ENCODE measurements around the gene ASNS.
"Not testable (repeated sequence)": the region's sequence is repeated elsewhere in the genome, so short reads cannot be mapped to it uniquely, and the experiment has no call there.

The ASNS gene

GRCh38 chr7:97872025-97872669 lies at the start of gene ASNS:
Gene ASNS, minus strand, starts transcription at chr7:97872408. Its CDS starts 3,252 bp downstream, at chr7:97869156.
- peak; percentile 66 for DNase-seq

- not testable (repeated sequence) for DNase-seq
Measured at GRCh38 chr7:97921254-97921653, 49.0 kb upstream of the ASNS start.

- DNase-seq = not testable (repeated sequence)
Measured at GRCh38 chr7:97915267-97915666, 43.1 kb upstream of the ASNS start.

GRCh38 chr7:97912294-97912693 lies 40.1 kb upstream of the ASNS start:
- DNase-seq = not testable (repeated sequence)

- DNase-seq = not testable (repeated sequence)
Measured at GRCh38 chr7:97896893-97897292, 24.7 kb upstream of the ASNS start.

GRCh38 chr7:97891721-97892120 lies 19.5 kb upstream of the ASNS start:
- DNase-seq = not testable (repeated sequence)

GRCh38 chr7:97879527-97879926 lies 7.3 kb upstream of the ASNS start:
- DNase-seq = not testable (repeated sequence)

GRCh38 chr7:97874894-97875293 lies 2.7 kb upstream of the ASNS start:
- DNase-seq = not testable (repeated sequence)

GRCh38 chr7:97873606-97874005 lies 1.4 kb upstream of the ASNS start:
- DNase-seq = no peak

- no peak for DNase-seq
Measured at GRCh38 chr7:97871659-97872024, 566 bp downstream of the ASNS start.

- DNase-seq = no peak
Measured at GRCh38 chr7:97868788-97869187, 3.4 kb downstream of the ASNS start.

GRCh38 chr7:97868314-97868713 lies 3.9 kb downstream of the ASNS start:
- no peak for DNase-seq

- DNase-seq = no peak
Measured at GRCh38 chr7:97865104-97865503, 7.1 kb downstream of the ASNS start.

GRCh38 chr7:97859606-97860204 lies 12.5 kb downstream of the ASNS start:
- DNase-seq = no peak

GRCh38 chr7:97858221-97858620 lies 14.0 kb downstream of the ASNS start:
- DNase-seq = no peak

GRCh38 chr7:97857544-97857943 lies 14.7 kb downstream of the ASNS start:
- no peak for DNase-seq

GRCh38 chr7:97851683-97852082 lies 20.5 kb downstream of the ASNS start:
- DNase-seq = no peak

GRCh38 chr7:97850262-97851031 lies 21.8 kb downstream of the ASNS start:
- DNase-seq = not testable (repeated sequence)

GRCh38 chr7:97847791-97848190 lies 24.4 kb downstream of the ASNS start:
- DNase-seq = no peak

GRCh38 chr7:97846945-97847344 lies 25.3 kb downstream of the ASNS start:
- no peak for DNase-seq

- no peak for DNase-seq
Measured at GRCh38 chr7:97845622-97846203, 26.5 kb downstream of the ASNS start.

- DNase-seq = no peak
Measured at GRCh38 chr7:97844036-97844435, 28.2 kb downstream of the ASNS start.

- no peak for DNase-seq
Measured at GRCh38 chr7:97842772-97843345, 29.3 kb downstream of the ASNS start.
